Nephron (organoid): ENCODE measurements around the gene SFXN5.

Source experiments
- H3K27ac Mint-ChIP-seq, 3 experiments: 2 replicates each; pipeline ENCODE4 v1.8.0; 2020; ENCODE audit warnings: mixed read lengths in 3 of 3, mild to moderate bottlenecking in 2 of 3, moderate library complexity in 1 of 3
- H3K27me3 Mint-ChIP-seq: 2 replicates; pipeline ENCODE4 v1.8.0; 2021; ENCODE audit warnings: low read depth, mild to moderate bottlenecking, moderate library complexity, mixed read lengths
- H3K36me3 Mint-ChIP-seq: 2 replicates; pipeline ENCODE4 v1.8.0; 2020; ENCODE audit warnings: low read depth, mixed read lengths
- H3K4me1 Mint-ChIP-seq: 2 replicates; pipeline ENCODE4 v1.8.0; 2020; ENCODE audit warnings: mixed read lengths
- H3K4me3 Mint-ChIP-seq, 3 experiments: 2 replicates each; pipeline ENCODE4 v1.8.0; 2020; ENCODE audit warnings: mild to moderate bottlenecking in 3 of 3, mixed read lengths in 3 of 3, moderate library complexity in 2 of 3
- H3K9me3 Mint-ChIP-seq: 2 replicates; pipeline ENCODE4 v1.8.0; 2020; ENCODE audit warnings: mixed read lengths
- CTCF ChIP-seq, 3 experiments: fragments of 200-600 bp; sonication (generic); IDR thresholded peaks; one replicate each; pipeline ENCODE4 v1.5.0; 2021; ENCODE audit warnings: antibody characterized with exemption in 3 of 3; ENCODE audit not compliant: unreplicated experiment in 3 of 3

SFXN5 gene

GRCh38 chr2:73088211-73088610 lies 16.7 kb upstream of the SFXN5 start:
- Mint-ChIP-seq H3K4me1 (peaks cover 28% of the 10 kb centered on the region), H3K9me3 (no peaks in the 10 kb centered on the region), H3K36me3 (peaks cover 3% of the 10 kb centered on the region), H3K27ac (no peak overlapping the region), H3K27me3 (no peaks in the 10 kb centered on the region), H3K4me3 (no peak overlapping the region)
- no peak for TF ChIP-seq CTCF (IDR thresholded peaks at IDR 0.05; ENCODE audit: unreplicated experiment in 3 of 3)

- Mint-ChIP-seq H3K4me3 (no peak overlapping the region), H3K27ac (peak overlapping the region in 1 of 3 experiments; percentile 28), H3K27me3 (no peaks in the 10 kb centered on the region), H3K9me3 (no peaks in the 10 kb centered on the region), H3K36me3 (peaks cover 3% of the 10 kb centered on the region), H3K4me1 (peaks cover 28% of the 10 kb centered on the region)
- no peak for TF ChIP-seq CTCF (IDR thresholded peaks at IDR 0.05; ENCODE audit: unreplicated experiment in 3 of 3)
These were observed 15.8 kb upstream of the SFXN5 start for GRCh38 chr2:73087311-73087710.

GRCh38 chr2:73085691-73086090 lies 14.2 kb upstream of the SFXN5 start:
- H3K36me3 Mint-ChIP-seq: peaks cover 3% of the 10 kb centered on the region
- peak overlapping the region; percentile 74 to 96 (median 79) for H3K27ac Mint-ChIP-seq
- no peaks in the 10 kb centered on the region for H3K27me3 Mint-ChIP-seq

GRCh38 chr2:73084971-73085370 lies 13.5 kb upstream of the SFXN5 start:
- Mint-ChIP-seq H3K27ac (peak overlapping the region; percentile 70 to 96 (median 79)), H3K27me3 (no peaks in the 10 kb centered on the region), H3K36me3 (peaks cover 3% of the 10 kb centered on the region), H3K4me3 (peak overlapping the region in 1 of 3 experiments; percentile 41), H3K4me1 (peaks cover 18% of the 10 kb centered on the region), H3K9me3 (no peaks in the 10 kb centered on the region)
- TF ChIP-seq CTCF (IDR thresholded peaks at IDR 0.05; ENCODE audit: unreplicated experiment in 3 of 3): no peak

More at GRCh38 chr2:73085691-73086090, 14.2 kb upstream of the SFXN5 start:
- Mint-ChIP-seq H3K4me3 (no peak overlapping the region), H3K9me3 (no peaks in the 10 kb centered on the region), H3K4me1 (peaks cover 22% of the 10 kb centered on the region)
- TF ChIP-seq CTCF (IDR thresholded peaks at IDR 0.05; ENCODE audit: unreplicated experiment in 3 of 3): peak; percentile 79 to 91 (median 87)

- Mint-ChIP-seq H3K9me3 (no peaks in the 10 kb centered on the region), H3K4me3 (peak overlapping the region in 1 of 3 experiments; percentile 5), H3K4me1 (peaks cover 11% of the 10 kb centered on the region), H3K27me3 (no peaks in the 10 kb centered on the region), H3K36me3 (peaks cover 3% of the 10 kb centered on the region), H3K27ac (peak overlapping the region; percentile 70 to 96 (median 79))
- TF ChIP-seq CTCF (IDR thresholded peaks at IDR 0.05; ENCODE audit: unreplicated experiment in 3 of 3): no peak
These were observed 12.6 kb upstream of the SFXN5 start for GRCh38 chr2:73083886-73084800.
